Effector memory CD4-positive, alpha-beta T cell (primary cell): ENCODE results near the gene DLG3.

Experiments
- DNase-seq, 3 donors: peaks; one replicate each; pipeline ENCODE4 v3.0.0-alpha.2; 2020
- H3K27ac ChIP-seq: 2 replicates; pipeline ENCODE4 v1.7.0; 2013; ENCODE audit warnings: mild to moderate bottlenecking, low read length, moderate library complexity; ENCODE audit not compliant: insufficient read depth, poor library complexity, severe bottlenecking
- H3K27me3 ChIP-seq: replicated peaks from 2 replicates; pipeline ENCODE4 v1.7.0; 2013; ENCODE audit warnings: mild to moderate bottlenecking, low read length; ENCODE audit not compliant: insufficient read depth, control insufficient read depth, poor library complexity, severe bottlenecking
- H3K36me3 ChIP-seq: 2 replicates; pipeline ENCODE4 v1.7.0; 2013; ENCODE audit warnings: mild to moderate bottlenecking, low read length, moderate library complexity; ENCODE audit not compliant: control insufficient read depth, insufficient read depth
- H3K4me1 ChIP-seq: 2 replicates; pipeline ENCODE4 v1.7.0; 2013; ENCODE audit warnings: low read length, mild to moderate bottlenecking; ENCODE audit not compliant: control insufficient read depth, insufficient read depth, poor library complexity, severe bottlenecking
- H3K4me3 ChIP-seq: 2 replicates; pipeline ENCODE4 v1.7.0; 2013; ENCODE audit warnings: low read length, low read depth, mild to moderate bottlenecking; ENCODE audit not compliant: insufficient read depth, poor library complexity, severe bottlenecking
- H3K9me3 ChIP-seq: 2 replicates; pipeline ENCODE4 v1.7.0; 2013; ENCODE audit warnings: mild to moderate bottlenecking, low read length, moderate library complexity; ENCODE audit not compliant: control insufficient read depth

The DLG3 gene

GRCh38 chrX:70476166-70476933 is 31.7 kb downstream of the DLG3 start:
- H3K27ac ChIP-seq: no peak overlapping the region
- H3K9me3 ChIP-seq: no peaks in the 10 kb centered on the region
- DNase-seq: no peak
- H3K36me3 ChIP-seq: no peaks in the 10 kb centered on the region
- no peak overlapping the region for H3K4me3 ChIP-seq
- no peaks in the 10 kb centered on the region for H3K27me3 ChIP-seq
- H3K4me1 ChIP-seq: no peaks in the 10 kb centered on the region

DNA sequence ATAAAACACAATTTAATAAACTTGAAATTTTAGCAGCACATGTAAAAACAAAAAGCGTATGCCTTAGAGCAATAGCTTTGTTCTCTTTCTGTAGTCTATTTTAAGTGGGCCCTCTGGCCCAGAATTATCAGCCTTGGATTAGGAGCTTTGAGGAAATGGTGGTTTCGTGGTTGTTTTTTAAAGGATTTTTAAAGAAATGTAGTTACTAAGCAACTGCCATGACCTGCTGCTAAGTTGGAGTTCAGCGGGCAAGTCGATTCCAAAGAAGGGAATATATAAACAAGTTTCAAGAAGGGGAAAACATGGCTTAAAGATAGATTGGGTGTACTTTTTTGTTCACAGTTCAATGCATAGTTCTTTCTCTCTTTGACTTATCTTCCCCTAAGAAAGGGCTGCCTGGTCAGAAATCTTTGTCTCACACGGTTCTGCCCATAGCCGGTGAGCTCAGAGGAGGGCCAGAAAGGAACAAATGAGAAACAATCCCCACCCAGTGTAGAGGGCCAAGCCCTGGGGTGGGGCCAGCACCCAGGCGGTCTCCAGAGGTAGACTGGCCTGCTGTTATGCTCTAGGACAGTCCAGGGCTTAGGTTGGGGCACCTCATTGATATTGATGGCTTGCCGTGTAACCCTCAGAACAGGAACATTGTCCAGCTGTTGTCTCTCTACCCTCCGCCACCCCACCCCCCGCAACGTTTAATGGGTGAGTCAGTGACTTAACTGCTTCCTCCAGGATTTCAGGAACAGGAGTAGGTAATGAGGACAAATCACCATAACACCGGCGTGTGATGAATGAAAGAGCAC is 32.5 kb downstream of the DLG3 start:
- no peak overlapping the region for H3K27ac ChIP-seq

DNA sequence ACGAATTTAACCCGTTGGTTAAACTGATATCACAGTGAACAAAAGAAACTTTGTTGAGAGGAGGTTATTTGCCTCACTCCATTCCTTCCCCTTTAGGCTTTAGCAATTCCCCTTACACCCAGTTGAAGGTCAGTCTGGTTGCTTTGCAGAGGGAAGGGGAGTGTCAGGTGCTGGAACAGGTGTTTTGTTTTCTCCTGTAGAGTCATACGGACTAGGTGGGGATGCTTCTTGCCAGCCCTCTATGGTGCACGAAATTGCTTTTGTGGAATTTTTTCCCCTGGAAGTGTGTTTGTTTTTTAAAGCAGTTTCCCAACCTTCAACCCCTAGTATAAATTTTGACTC is 33.1 kb downstream of the DLG3 start:
- no peaks in the 10 kb centered on the region for H3K9me3 ChIP-seq
- no peaks in the 10 kb centered on the region for H3K4me1 ChIP-seq
- no peaks in the 10 kb centered on the region for H3K36me3 ChIP-seq
- no peak for DNase-seq
- no peak overlapping the region for H3K27ac ChIP-seq
- H3K4me3 ChIP-seq: no peak overlapping the region
- no peaks in the 10 kb centered on the region for H3K27me3 ChIP-seq

More for the DNA sequence above, 32.5 kb downstream of the DLG3 start:
- DNase-seq: no peak
- Histone ChIP-seq H3K36me3 (no peaks in the 10 kb centered on the region), H3K27me3 (no peaks in the 10 kb centered on the region), H3K4me1 (no peaks in the 10 kb centered on the region), H3K9me3 (no peaks in the 10 kb centered on the region), H3K4me3 (no peak overlapping the region)

DNA sequence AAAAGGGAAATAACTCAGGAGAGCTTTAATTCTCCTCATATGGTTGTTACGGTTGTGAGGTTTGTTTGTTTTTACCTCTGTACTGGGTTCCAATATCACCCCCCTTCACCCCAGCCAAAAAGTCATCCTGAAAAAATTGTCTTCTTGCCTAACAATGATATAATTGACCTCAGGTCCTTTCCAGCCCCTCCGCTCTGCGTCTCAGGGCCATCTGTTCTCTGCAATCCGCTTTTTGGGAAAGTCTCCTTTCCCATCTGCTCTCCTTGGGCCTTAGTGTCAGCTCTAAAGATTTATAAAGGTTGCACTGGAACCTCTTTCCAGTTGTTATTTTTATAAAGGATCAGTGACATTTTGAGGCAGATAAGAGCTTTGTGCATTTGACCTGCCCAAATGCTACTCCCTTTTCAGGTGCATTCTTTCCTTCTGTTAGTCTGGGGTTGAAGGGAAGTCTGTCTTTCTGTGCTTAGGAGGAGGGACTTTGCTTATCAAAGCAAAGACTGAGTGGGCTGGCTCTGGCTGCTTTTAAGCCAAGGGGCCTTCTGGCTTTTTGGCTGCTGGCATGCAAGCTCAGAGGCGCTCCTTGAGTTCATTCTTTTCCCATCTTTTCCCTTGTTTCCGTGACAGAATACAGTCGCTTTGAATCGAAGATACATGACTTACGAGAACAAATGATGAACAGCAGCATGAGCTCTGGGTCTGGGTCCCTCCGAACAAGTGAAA is 34.1 kb downstream of the DLG3 start:
- Histone ChIP-seq H3K4me1 (no peaks in the 10 kb centered on the region), H3K4me3 (no peak overlapping the region), H3K27ac (no peak overlapping the region), H3K9me3 (no peaks in the 10 kb centered on the region), H3K27me3 (no peaks in the 10 kb centered on the region), H3K36me3 (no peaks in the 10 kb centered on the region)
- no peak for DNase-seq

- no peak overlapping the region for H3K27ac ChIP-seq
- no peak overlapping the region for H3K4me3 ChIP-seq
- H3K27me3 ChIP-seq: no peaks in the 10 kb centered on the region
- H3K4me1 ChIP-seq: no peaks in the 10 kb centered on the region
- no peaks in the 10 kb centered on the region for H3K36me3 ChIP-seq
- no peaks in the 10 kb centered on the region for H3K9me3 ChIP-seq
- DNase-seq: no peak
Measured at GRCh38 chrX:70479247-70479921, 34.7 kb downstream of the DLG3 start.

- Histone ChIP-seq H3K27ac (no peak overlapping the region), H3K9me3 (no peaks in the 10 kb centered on the region)
- DNase-seq: no peak
Measured at GRCh38 chrX:70479922-70480659, 35.5 kb downstream of the DLG3 start.

DNA sequence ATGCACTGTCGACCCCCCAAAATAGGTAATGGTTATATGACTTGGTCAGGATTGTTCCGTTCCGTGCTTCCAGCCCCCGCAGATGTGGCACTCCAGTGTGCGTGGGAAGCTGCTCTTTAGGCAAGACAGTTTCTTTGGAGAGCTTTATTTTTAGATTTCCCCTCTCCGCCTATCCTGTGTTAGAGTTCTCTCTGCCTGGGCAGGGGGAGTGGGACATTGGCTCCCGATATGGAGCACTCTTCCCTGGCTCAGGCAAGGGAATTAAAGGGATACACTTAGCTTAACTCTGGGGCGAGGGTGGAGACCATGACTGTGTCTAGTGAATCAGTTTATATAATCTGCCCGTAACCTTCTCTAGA is 36.0 kb downstream of the DLG3 start:
- no peaks in the 10 kb centered on the region for H3K36me3 ChIP-seq
- no peak for DNase-seq
- H3K4me1 ChIP-seq: no peaks in the 10 kb centered on the region
- H3K27ac ChIP-seq: no peak overlapping the region
- H3K9me3 ChIP-seq: no peaks in the 10 kb centered on the region
- no peak overlapping the region for H3K4me3 ChIP-seq
- H3K27me3 ChIP-seq: no peaks in the 10 kb centered on the region

More at GRCh38 chrX:70479922-70480659, 35.5 kb downstream of the DLG3 start:
- no peak overlapping the region for H3K4me3 ChIP-seq
- H3K36me3 ChIP-seq: no peaks in the 10 kb centered on the region
- H3K4me1 ChIP-seq: no peaks in the 10 kb centered on the region
- no peaks in the 10 kb centered on the region for H3K27me3 ChIP-seq

- Histone ChIP-seq H3K27ac (no peak overlapping the region), H3K36me3 (no peaks in the 10 kb centered on the region), H3K4me1 (no peaks in the 10 kb centered on the region), H3K9me3 (no peaks in the 10 kb centered on the region), H3K27me3 (no peaks in the 10 kb centered on the region), H3K4me3 (no peak overlapping the region)
- no peak for DNase-seq
Measured at GRCh38 chrX:70481471-70482270, 37.0 kb downstream of the DLG3 start.

DNA sequence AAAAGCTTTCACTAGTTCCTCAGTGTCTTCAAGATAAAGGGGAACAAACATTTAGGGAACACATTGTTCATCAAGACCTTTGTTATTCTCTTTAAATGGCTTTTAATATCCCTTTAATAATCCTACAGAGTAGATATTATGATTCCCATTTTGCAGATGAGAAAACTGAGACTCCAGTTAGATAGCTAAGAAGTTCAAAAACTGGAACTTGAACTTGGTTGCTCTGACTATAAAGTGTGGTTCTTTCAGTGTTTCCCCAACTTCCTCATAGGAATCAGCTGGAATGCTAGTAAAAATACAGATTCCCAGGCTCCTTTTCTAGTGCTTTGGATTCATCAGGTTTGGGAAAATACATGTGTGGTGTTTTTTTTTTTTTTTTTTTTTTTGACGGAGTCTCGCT is 37.7 kb downstream of the DLG3 start:
- no peak overlapping the region for H3K4me3 ChIP-seq
- H3K27ac ChIP-seq: no peak overlapping the region
- no peaks in the 10 kb centered on the region for H3K9me3 ChIP-seq
- H3K27me3 ChIP-seq: no peaks in the 10 kb centered on the region
- no peaks in the 10 kb centered on the region for H3K36me3 ChIP-seq
- no peaks in the 10 kb centered on the region for H3K4me1 ChIP-seq
- no peak for DNase-seq
